ENCODE measurements around the gene DNAH7.
"Not testable (repeated sequence)": the region's sequence is repeated elsewhere in the genome, so short reads cannot be mapped to it uniquely, and the experiment has no call there.

DNAH7 gene

DNA sequence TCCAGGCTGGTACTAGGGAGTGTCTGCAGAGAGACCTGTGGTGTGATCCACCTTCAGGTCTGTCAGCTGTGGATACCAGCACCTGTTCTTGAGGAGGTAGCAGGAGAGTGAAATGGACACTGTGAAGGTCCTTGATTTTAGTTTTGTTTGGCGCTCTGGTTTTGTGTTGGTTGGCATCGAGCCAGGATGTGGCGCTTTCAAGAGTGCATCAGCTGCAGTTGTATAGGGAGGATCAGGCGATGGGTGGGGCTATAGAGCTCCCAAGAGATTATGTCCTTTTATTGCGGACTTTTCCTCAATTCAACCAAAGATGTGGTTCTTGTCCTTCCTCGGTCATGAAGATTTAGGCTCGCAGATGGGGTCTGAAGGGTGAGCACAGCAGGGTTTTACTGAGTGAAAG lies 374.1 kb downstream of the DNAH7 start:
- no peak overlapping the region for H3K4me3 ChIP-seq (ENCODE audit: low read length in 2 of 2)
- peaks cover 5 to 9% of the 10 kb centered on the region in 2 donors for H3K36me3 ChIP-seq (replicated peaks in 1 of 2; ENCODE audit: control insufficient read depth in 2 of 2, insufficient read depth in 2 of 2, low read length in 2 of 2)
- H3K27me3 ChIP-seq (ENCODE audit: control insufficient read depth in 3 of 3, insufficient read depth in 3 of 3, low read depth in 1 of 3, low read length in 3 of 3) = no peaks in the 10 kb centered on the region
- H3K9ac ChIP-seq (ENCODE audit: low read depth, low read length, poor library complexity) = no peak overlapping the region
- no peak overlapping the region for H4K91ac ChIP-seq (ENCODE audit: low read depth, low read length, poor library complexity)
- H3K4ac ChIP-seq (ENCODE audit: low read length) = no peak overlapping the region
- WGBS, 2 donors (ENCODE audit: extremely low coverage in 2 of 2, insufficient read length in 2 of 2, insufficient replicate concordance in 1 of 2) = no CpG with 5 or more reads among the region's 7 CpGs
- H3K4me2 ChIP-seq (ENCODE audit: insufficient read depth, low read length, poor library complexity, severe bottlenecking) = no peak overlapping the region
- no peaks in the 10 kb centered on the region for H3K79me1 ChIP-seq (ENCODE audit: low read depth, low read length)
- H2BK5ac ChIP-seq (ENCODE audit: low read length) = no peak overlapping the region
- no peak overlapping the region for H3K23ac ChIP-seq (ENCODE audit: low read depth, low read length, poor library complexity)
- H4K8ac ChIP-seq (ENCODE audit: low read depth, low read length) = no peak overlapping the region
- H2BK15ac ChIP-seq (ENCODE audit: low read length) = no peak overlapping the region
- no peak overlapping the region for H3K18ac ChIP-seq (ENCODE audit: low read length)
- no peaks in the 10 kb centered on the region for H3K4me1 ChIP-seq (ENCODE audit: control insufficient read depth in 2 of 2, insufficient read depth in 1 of 2, low read depth in 1 of 2, low read length in 2 of 2)
- H2BK12ac ChIP-seq (ENCODE audit: low read length) = no peak overlapping the region
- no peak overlapping the region for H2AFZ ChIP-seq (ENCODE audit: low read length)
- no peak overlapping the region for H2AK5ac ChIP-seq (ENCODE audit: low read depth, low read length)
- no peak overlapping the region for H3K27ac ChIP-seq (replicated peaks; ENCODE audit: low read length)
- H2BK120ac ChIP-seq (ENCODE audit: low read depth, low read length) = no peak overlapping the region
- H3K9me3 ChIP-seq (replicated peaks in 1 of 2; ENCODE audit: control insufficient read depth in 2 of 2, insufficient read depth in 1 of 2, low read depth in 1 of 2, low read length in 2 of 2) = peaks cover 14 to 15% of the 10 kb centered on the region in 2 donors
- H3K14ac ChIP-seq (ENCODE audit: low read length) = no peak overlapping the region
- no peak for DNase-seq (ENCODE audit: low spot score)

DNA sequence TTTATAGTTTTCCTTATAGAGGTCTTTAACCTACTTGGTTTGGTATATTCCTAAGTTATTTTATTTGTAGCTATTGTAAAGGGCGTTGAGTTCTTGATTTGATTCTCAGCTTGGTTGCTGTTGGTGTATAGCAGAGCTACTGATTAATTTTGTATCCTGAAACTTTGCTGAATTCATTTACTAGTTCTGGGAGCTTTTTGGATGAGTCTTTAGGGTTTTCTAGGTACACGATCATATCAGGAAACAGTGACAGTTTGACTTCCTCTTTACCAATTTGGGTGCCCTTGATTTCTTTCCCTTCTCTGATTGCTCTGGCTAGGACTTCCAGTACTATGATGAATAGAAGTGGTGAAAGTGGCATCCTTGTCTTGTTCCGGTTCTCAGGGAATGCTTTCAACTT lies 376.1 kb downstream of the DNAH7 start:
- H2BK12ac ChIP-seq (ENCODE audit: low read length); H3K23ac ChIP-seq (ENCODE audit: low read depth, low read length, poor library complexity): not testable (repeated sequence)

More for the DNA sequence above, 376.1 kb downstream of the DNAH7 start:
- H3K36me3 ChIP-seq (replicated peaks in 1 of 2; ENCODE audit: control insufficient read depth in 2 of 2, insufficient read depth in 2 of 2, low read length in 2 of 2); H4K8ac ChIP-seq (ENCODE audit: low read depth, low read length); H2AK5ac ChIP-seq (ENCODE audit: low read depth, low read length); H4K91ac ChIP-seq (ENCODE audit: low read depth, low read length, poor library complexity); H3K18ac ChIP-seq (ENCODE audit: low read length); H2BK15ac ChIP-seq (ENCODE audit: low read length); H3K4me1 ChIP-seq (ENCODE audit: control insufficient read depth in 2 of 2, insufficient read depth in 1 of 2, low read depth in 1 of 2, low read length in 2 of 2); H3K4me3 ChIP-seq (ENCODE audit: low read length in 2 of 2); H2AFZ ChIP-seq (ENCODE audit: low read length); H2BK5ac ChIP-seq (ENCODE audit: low read length); DNase-seq (ENCODE audit: low spot score); H3K4me2 ChIP-seq (ENCODE audit: insufficient read depth, low read length, poor library complexity, severe bottlenecking); H3K9ac ChIP-seq (ENCODE audit: low read depth, low read length, poor library complexity); H2BK120ac ChIP-seq (ENCODE audit: low read depth, low read length); H3K79me1 ChIP-seq (ENCODE audit: low read depth, low read length); H3K27ac ChIP-seq (replicated peaks; ENCODE audit: low read length); H3K4ac ChIP-seq (ENCODE audit: low read length); H3K27me3 ChIP-seq (ENCODE audit: control insufficient read depth in 3 of 3, insufficient read depth in 3 of 3, low read depth in 1 of 3, low read length in 3 of 3); H3K14ac ChIP-seq (ENCODE audit: low read length): not testable (repeated sequence)
- H3K9me3 ChIP-seq (replicated peaks in 1 of 2; ENCODE audit: control insufficient read depth in 2 of 2, insufficient read depth in 1 of 2, low read depth in 1 of 2, low read length in 2 of 2) = peaks cover 14 to 15% of the 10 kb centered on the region in 2 donors
- WGBS, 2 donors (ENCODE audit: extremely low coverage in 2 of 2, insufficient read length in 2 of 2, insufficient replicate concordance in 1 of 2) = no CpG with 5 or more reads among the region's 3 CpGs

All from neuronal stem cell (in vitro differentiated cells).